ENCODE results near the gene BZW2.

The BZW2 gene

GRCh38 chr7:16660702-16661464 lies 14.9 kb downstream of the BZW2 start:
- no peak for DNase-seq
- TF ChIP-seq CTCF (IDR thresholded peaks at IDR 0.05; ENCODE audit: low read depth, low read length, missing control alignments), result no peak
- Histone ChIP-seq H3K36me3 (replicated peaks) (no peaks in the 10 kb centered on the region), H3K27me3 (replicated peaks) (no peaks in the 10 kb centered on the region), H3K27ac (peak overlapping the region; percentile 40), H3K4me3 (ENCODE audit: low read depth, low read length) (no peak overlapping the region)
- in situ Hi-C loops (cut with HindIII; ENCODE audit: low pct_ligation_motif_present, low sequenced_read_pairs), result no loop called here

DNA sequence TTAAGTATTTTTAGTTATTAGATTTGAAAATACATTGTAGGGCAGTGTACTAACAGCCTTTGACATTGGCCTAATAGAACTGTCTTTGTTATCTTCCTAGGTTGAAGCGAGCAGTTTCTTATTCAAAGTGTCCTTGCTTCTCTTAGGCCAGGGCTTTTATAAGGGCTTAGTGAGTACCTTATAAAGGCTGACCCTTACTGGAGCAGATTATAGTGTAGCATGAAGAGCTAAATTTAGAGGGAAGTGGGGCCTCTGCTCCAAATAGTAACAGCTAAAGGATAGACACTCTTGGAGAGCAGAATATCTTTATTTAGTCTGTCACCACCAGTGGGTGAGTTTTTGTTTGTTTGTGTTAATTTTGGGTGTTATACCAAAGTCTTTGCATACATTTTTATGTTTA lies 15.9 kb downstream of the BZW2 start:
- Histone ChIP-seq H3K36me3 (replicated peaks) (no peaks in the 10 kb centered on the region), H3K4me3 (ENCODE audit: low read depth, low read length) (no peak overlapping the region), H3K27ac (no peak overlapping the region), H3K27me3 (replicated peaks) (no peaks in the 10 kb centered on the region)
- DNase-seq, result no peak
- no peak for TF ChIP-seq CTCF (IDR thresholded peaks at IDR 0.05; ENCODE audit: low read depth, low read length, missing control alignments)
- in situ Hi-C loops (cut with HindIII; ENCODE audit: low pct_ligation_motif_present, low sequenced_read_pairs), result no loop called here

- no peak for TF ChIP-seq CTCF (IDR thresholded peaks at IDR 0.05; ENCODE audit: low read depth, low read length, missing control alignments)
- no peak for DNase-seq
- Histone ChIP-seq H3K4me3 (ENCODE audit: low read depth, low read length) (no peak overlapping the region), H3K27me3 (replicated peaks) (no peaks in the 10 kb centered on the region), H3K36me3 (replicated peaks) (peaks cover 8% of the 10 kb centered on the region), H3K27ac (peak overlapping the region; percentile 92)
- in situ Hi-C loops (cut with HindIII; ENCODE audit: low pct_ligation_motif_present, low sequenced_read_pairs), result no loop called here
Observed at GRCh38 chr7:16667355-16667754, 21.4 kb downstream of the BZW2 start.

DNA sequence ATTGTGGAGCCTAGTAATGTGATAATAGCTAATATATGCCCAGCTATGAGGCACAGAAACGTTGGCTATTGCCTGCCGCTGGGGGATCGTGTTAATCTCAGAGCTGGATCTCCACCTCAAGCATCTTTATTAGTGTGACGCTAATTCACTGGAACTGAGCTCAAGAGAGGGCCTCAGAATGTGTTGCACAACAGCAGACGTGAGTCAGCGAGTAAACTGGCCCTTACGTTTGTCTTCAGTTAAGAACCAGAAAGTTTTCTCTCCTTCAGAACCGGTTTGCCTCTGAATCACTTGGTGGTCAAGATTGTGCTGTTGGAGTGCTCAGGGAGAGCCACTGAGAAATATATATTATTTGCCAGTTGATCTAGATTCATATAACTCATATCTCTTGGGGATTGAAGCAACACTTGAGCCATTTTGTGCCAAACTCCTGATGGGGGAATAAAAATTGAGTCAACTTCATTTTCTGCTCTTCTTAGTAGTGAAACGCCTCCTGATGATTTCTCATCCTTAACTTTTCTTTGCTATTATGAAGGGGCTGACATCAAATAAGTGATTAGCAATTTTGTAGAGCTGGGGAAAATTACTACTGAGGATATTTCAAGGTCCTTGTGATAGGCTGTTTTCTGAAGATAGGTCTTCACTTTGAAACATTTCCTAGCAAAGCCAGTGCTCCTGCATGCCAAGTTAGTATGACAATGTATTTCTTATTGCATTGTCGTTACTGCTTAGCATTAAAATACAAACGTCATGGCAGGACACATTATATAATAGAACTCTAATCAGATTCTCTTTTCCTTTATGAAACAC lies 22.3 kb downstream of the BZW2 start:
- H3K36me3 ChIP-seq (replicated peaks), result peaks cover 8% of the 10 kb centered on the region
- TF ChIP-seq CTCF (IDR thresholded peaks at IDR 0.05; ENCODE audit: low read depth, low read length, missing control alignments), result peak; percentile 47
- in situ Hi-C loops (cut with HindIII; ENCODE audit: low pct_ligation_motif_present, low sequenced_read_pairs), result no loop called here
- peak; percentile 99 for DNase-seq
- no peak overlapping the region for H3K4me3 ChIP-seq (ENCODE audit: low read depth, low read length)
- H3K27me3 ChIP-seq (replicated peaks), result no peaks in the 10 kb centered on the region
- H3K27ac ChIP-seq, result peak overlapping the region; percentile 92

GRCh38 chr7:16668978-16669377 lies 23.0 kb downstream of the BZW2 start:
- in situ Hi-C loops (cut with HindIII; ENCODE audit: low pct_ligation_motif_present, low sequenced_read_pairs), result no loop called here
- TF ChIP-seq CTCF (IDR thresholded peaks at IDR 0.05; ENCODE audit: low read depth, low read length, missing control alignments), result no peak
- H3K4me3 ChIP-seq (ENCODE audit: low read depth, low read length), result no peak overlapping the region
- H3K27me3 ChIP-seq (replicated peaks), result no peaks in the 10 kb centered on the region
- no peak for DNase-seq
- H3K36me3 ChIP-seq (replicated peaks), result peaks cover 8% of the 10 kb centered on the region
- peak overlapping the region; percentile 92 for H3K27ac ChIP-seq
